ENCODE results near the gene PGAM1. TPM values are rescaled to one million over a fixed set of nuclear protein-coding genes. Genes with fewer than 3 reads are reported as not detected.
"Not testable (repeated sequence)": the region's sequence is repeated elsewhere in the genome, so short reads cannot be mapped to it uniquely, and the experiment has no call there.

The PGAM1 gene
- total RNA-seq, 2 experiments from 2014 or later = 50.7 to 55.5 TPM

GRCh38 chr10:97465982-97466381 is 40.0 kb downstream of the PGAM1 start:
- Mint-ChIP-seq H3K27ac (no peak overlapping the region), H3K4me1 (ENCODE audit: low read depth) (no peaks in the 10 kb centered on the region), H3K27me3 (no peaks in the 10 kb centered on the region), H3K4me3 (no peak overlapping the region), H3K36me3 (ENCODE audit: low read depth) (peaks cover 97% of the 10 kb centered on the region), H3K9me3 (no peaks in the 10 kb centered on the region)
- H3K9me3 ChIP-seq (ENCODE audit: control insufficient read depth in 1 of 2, insufficient read depth in 1 of 2, low read length in 2 of 2) = no peaks in the 10 kb centered on the region
- ChIA-PET CTCF (no interaction called here), POLR2A (no interaction called here)
- ATAC-seq (ENCODE audit: poor library complexity) = no peak
- intact Hi-C loops (cut with DNase I, micrococcal nuclease) = no loop called here
- no peak overlapping the region for H3K27ac ChIP-seq (ENCODE audit: low read depth in 1 of 2, low read length in 2 of 2)
- H3K36me3 ChIP-seq (ENCODE audit: insufficient read depth, low read length) = peaks cover 94% of the 10 kb centered on the region
- no peaks in the 10 kb centered on the region for H3K27me3 ChIP-seq (ENCODE audit: control insufficient read depth in 1 of 2, insufficient read depth in 2 of 2, low read length in 2 of 2)
- DNase-seq = no peak
- H3K4me1 ChIP-seq (ENCODE audit: insufficient read depth, low read length) = no peaks in the 10 kb centered on the region
- H3K4me3 ChIP-seq (ENCODE audit: low read length) = no peak overlapping the region
- TF ChIP-seq CTCF (IDR thresholded peaks at IDR 0.05) = no peak

GRCh38 chr10:97466755-97467154 is 40.8 kb downstream of the PGAM1 start:
- ATAC-seq (ENCODE audit: poor library complexity) = no peak
- Histone ChIP-seq H3K9me3 (ENCODE audit: control insufficient read depth in 1 of 2, insufficient read depth in 1 of 2, low read length in 2 of 2) (no peaks in the 10 kb centered on the region), H3K4me3 (ENCODE audit: low read length) (no peak overlapping the region), H3K4me1 (ENCODE audit: insufficient read depth, low read length) (no peaks in the 10 kb centered on the region), H3K36me3 (ENCODE audit: insufficient read depth, low read length) (peaks cover 86% of the 10 kb centered on the region), H3K27ac (ENCODE audit: low read depth in 1 of 2, low read length in 2 of 2) (no peak overlapping the region), H3K27me3 (ENCODE audit: control insufficient read depth in 1 of 2, insufficient read depth in 2 of 2, low read length in 2 of 2) (no peaks in the 10 kb centered on the region)
- no peak for TF ChIP-seq CTCF (IDR thresholded peaks at IDR 0.05)
- ChIA-PET CTCF (no interaction called here), POLR2A (interaction anchor here (1.0 kb wide), 1 partner anchor 86 kb away, joined by 5 read pairs; no protein-coding TSS in a partner anchor)
- no peaks in the 10 kb centered on the region for H3K27me3 Mint-ChIP-seq
- no peak overlapping the region for H3K27ac Mint-ChIP-seq
- no peaks in the 10 kb centered on the region for H3K9me3 Mint-ChIP-seq
- H3K36me3 Mint-ChIP-seq (ENCODE audit: low read depth) = peaks cover 95% of the 10 kb centered on the region
- no peak overlapping the region for H3K4me3 Mint-ChIP-seq
- H3K4me1 Mint-ChIP-seq (ENCODE audit: low read depth) = no peaks in the 10 kb centered on the region
- DNase-seq = no peak
- intact Hi-C loops (cut with DNase I, micrococcal nuclease) = no loop called here

GRCh38 chr10:97468162-97468561 is 42.2 kb downstream of the PGAM1 start:
- no peak for ATAC-seq (ENCODE audit: poor library complexity)
- ChIA-PET CTCF (interaction anchor here (1.0 kb wide), 1 partner anchor 27 kb away, joined by 3 read pairs; no protein-coding TSS in a partner anchor), POLR2A (no interaction called here)
- no peak for DNase-seq
- Histone ChIP-seq H3K36me3 (ENCODE audit: insufficient read depth, low read length) (peaks cover 73% of the 10 kb centered on the region), H3K4me1 (ENCODE audit: insufficient read depth, low read length) (no peaks in the 10 kb centered on the region), H3K4me3 (ENCODE audit: low read length) (no peak overlapping the region), H3K9me3 (ENCODE audit: control insufficient read depth in 1 of 2, insufficient read depth in 1 of 2, low read length in 2 of 2) (no peaks in the 10 kb centered on the region), H3K27ac (ENCODE audit: low read depth in 1 of 2, low read length in 2 of 2) (no peak overlapping the region), H3K27me3 (ENCODE audit: control insufficient read depth in 1 of 2, insufficient read depth in 2 of 2, low read length in 2 of 2) (no peaks in the 10 kb centered on the region)
- no peak overlapping the region for H3K4me3 Mint-ChIP-seq
- intact Hi-C loops (cut with DNase I, micrococcal nuclease) = no loop called here
- TF ChIP-seq CTCF (IDR thresholded peaks at IDR 0.05) = no peak
- H3K36me3 Mint-ChIP-seq (ENCODE audit: low read depth) = peaks cover 95% of the 10 kb centered on the region
- no peaks in the 10 kb centered on the region for H3K9me3 Mint-ChIP-seq
- H3K27me3 Mint-ChIP-seq = no peaks in the 10 kb centered on the region
- no peaks in the 10 kb centered on the region for H3K4me1 Mint-ChIP-seq (ENCODE audit: low read depth)
- H3K27ac Mint-ChIP-seq = no peak overlapping the region

- POLR2A ChIA-PET; ATAC-seq (ENCODE audit: poor library complexity); H3K9me3 Mint-ChIP-seq; H3K27ac ChIP-seq (ENCODE audit: low read depth in 1 of 2, low read length in 2 of 2); H3K9me3 ChIP-seq (ENCODE audit: control insufficient read depth in 1 of 2, insufficient read depth in 1 of 2, low read length in 2 of 2); H3K4me1 ChIP-seq (ENCODE audit: insufficient read depth, low read length); DNase-seq; intact Hi-C loops (cut with DNase I, micrococcal nuclease); H3K27me3 Mint-ChIP-seq; H3K4me1 Mint-ChIP-seq (ENCODE audit: low read depth); H3K27ac Mint-ChIP-seq; H3K27me3 ChIP-seq (ENCODE audit: control insufficient read depth in 1 of 2, insufficient read depth in 2 of 2, low read length in 2 of 2); H3K4me3 Mint-ChIP-seq; H3K4me3 ChIP-seq (ENCODE audit: low read length): not testable (repeated sequence)
- peaks cover 73% of the 10 kb centered on the region for H3K36me3 ChIP-seq (ENCODE audit: insufficient read depth, low read length)
- peaks cover 95% of the 10 kb centered on the region for H3K36me3 Mint-ChIP-seq (ENCODE audit: low read depth)
- CTCF ChIA-PET = interaction anchor here (1.0 kb wide), 1 partner anchor 26 kb away, joined by 3 read pairs; no protein-coding TSS in a partner anchor
Measured at GRCh38 chr10:97468781-97469180, 42.8 kb downstream of the PGAM1 start.
